ENCODE measurements around the gene SLF2.
A peak's percentile ranks its signal among the peaks of the same experiment; 100 is the strongest.

The SLF2 gene

GRCh38 chr10:100998183-100998990, 85.6 kb downstream of the SLF2 start:
- DNase-seq (peak; percentile 75), ATAC-seq (peak; percentile 25)
- H3K36me3 Mint-ChIP-seq (ENCODE audit: low read depth) = peaks cover 12% of the 10 kb centered on the region
- no peaks in the 10 kb centered on the region for H3K9me3 Mint-ChIP-seq
- peak overlapping the region; percentile 86 for H3K4me3 Mint-ChIP-seq
- H3K27ac Mint-ChIP-seq = peak overlapping the region; percentile 94
- peaks cover 26% of the 10 kb centered on the region for H3K4me1 Mint-ChIP-seq
- no peaks in the 10 kb centered on the region for H3K27me3 Mint-ChIP-seq

DNA sequence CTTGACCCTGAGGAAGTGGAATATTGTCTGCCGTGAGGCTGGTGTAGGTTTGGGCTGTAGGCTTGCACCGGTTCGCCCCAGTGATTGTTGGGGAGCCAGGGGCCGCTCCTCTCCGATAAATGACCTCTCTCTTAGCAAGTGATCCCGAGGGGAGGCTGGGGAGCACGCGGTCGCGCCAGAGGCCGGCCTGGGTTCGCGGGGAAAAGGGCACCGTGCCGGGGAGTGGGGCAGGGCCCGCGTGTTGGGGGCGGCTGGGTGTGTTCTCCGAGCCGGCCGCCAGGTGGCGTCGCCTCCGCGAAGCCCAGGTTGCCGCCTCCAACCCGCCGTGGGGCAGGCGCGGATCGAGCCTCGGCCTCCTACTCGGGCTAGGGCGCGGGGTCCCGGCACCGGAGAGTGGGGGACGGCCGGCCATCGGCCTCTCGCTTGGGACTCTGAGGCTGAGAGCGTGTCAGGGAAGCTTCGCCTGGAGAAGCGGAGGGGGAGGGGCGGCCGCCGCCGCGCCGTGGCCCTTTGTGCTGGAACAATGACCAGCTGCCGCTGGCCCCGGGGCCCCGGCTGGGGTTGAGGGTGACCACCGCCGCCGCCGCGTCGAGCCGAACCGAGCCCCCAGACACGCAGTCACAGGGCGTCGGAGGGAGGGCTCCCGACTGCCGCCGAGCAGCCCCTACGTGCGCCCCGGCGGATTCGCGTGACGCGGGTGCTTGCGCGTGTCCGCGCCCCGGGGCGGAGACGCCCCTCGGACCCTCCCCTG, 86.4 kb downstream of the SLF2 start:
- H3K36me3 Mint-ChIP-seq (ENCODE audit: low read depth) = peaks cover 7% of the 10 kb centered on the region
- peak overlapping the region; percentile 94 for H3K27ac Mint-ChIP-seq
- H3K27me3 Mint-ChIP-seq = no peaks in the 10 kb centered on the region
- H3K4me1 Mint-ChIP-seq = peaks cover 26% of the 10 kb centered on the region
- H3K4me3 Mint-ChIP-seq = peak overlapping the region; percentile 86
- DNase-seq = peak; percentile 83
- H3K9me3 Mint-ChIP-seq = no peaks in the 10 kb centered on the region
- ATAC-seq = peak; percentile 58

DNA sequence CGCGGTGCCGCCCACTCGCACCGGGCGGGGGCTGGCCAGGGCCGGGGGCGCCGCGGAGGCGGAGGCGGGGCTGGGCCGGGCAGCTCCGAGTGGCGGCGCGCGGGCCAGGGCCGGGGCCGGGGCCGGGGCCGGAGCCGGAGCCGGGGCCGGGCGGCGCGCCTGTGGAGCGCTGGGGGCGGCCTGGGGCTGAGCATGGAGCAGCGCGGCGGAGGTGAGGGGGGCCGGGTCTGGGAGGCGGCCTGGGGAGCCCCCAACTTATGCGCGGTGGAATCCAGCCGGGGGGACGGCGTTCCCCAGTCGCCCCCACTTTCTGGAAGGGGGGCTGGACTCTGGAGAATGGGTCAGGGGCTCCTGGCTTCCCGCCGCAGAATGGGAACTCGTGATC, 87.0 kb downstream of the SLF2 start, which contains the start of gene LZTS2:
Gene LZTS2, plus strand, starts transcription at position 67 of the 385 bp plus-strand sequence. CDS start 2,731 bp downstream, outside the sequence.
- peaks cover 26% of the 10 kb centered on the region for H3K4me1 Mint-ChIP-seq

GRCh38 chr10:101000127-101000914, 87.6 kb downstream of the SLF2 start:
- DNase-seq (no peak), ATAC-seq (no peak)
- Mint-ChIP-seq H3K4me1 (peaks cover 26% of the 10 kb centered on the region), H3K27me3 (no peaks in the 10 kb centered on the region), H3K27ac (no peak overlapping the region), H3K4me3 (peak overlapping the region; percentile 70), H3K9me3 (no peaks in the 10 kb centered on the region), H3K36me3 (ENCODE audit: low read depth) (no peaks in the 10 kb centered on the region)

More for the DNA sequence above, 87.0 kb downstream of the SLF2 start, which contains the start of gene LZTS2:
- DNase-seq = no peak
- Mint-ChIP-seq H3K36me3 (ENCODE audit: low read depth) (peaks cover 1% of the 10 kb centered on the region), H3K4me3 (peak within 1 kb of the TSS; percentile 86), H3K27me3 (no peaks in the 10 kb centered on the region), H3K27ac (peak within 1 kb of the TSS; percentile 94), H3K9me3 (no peaks in the 10 kb centered on the region)
- ATAC-seq = no peak

GRCh38 chr10:101000915-101001658, 88.3 kb downstream of the SLF2 start:
- Mint-ChIP-seq H3K27me3 (no peaks in the 10 kb centered on the region), H3K27ac (peak overlapping the region; percentile 63), H3K4me1 (peaks cover 24% of the 10 kb centered on the region), H3K36me3 (ENCODE audit: low read depth) (no peaks in the 10 kb centered on the region), H3K9me3 (no peaks in the 10 kb centered on the region), H3K4me3 (peak overlapping the region; percentile 50)
- DNase-seq (no peak), ATAC-seq (no peak)

GRCh38 chr10:101001659-101002035, 88.9 kb downstream of the SLF2 start:
- peaks cover 19% of the 10 kb centered on the region for H3K4me1 Mint-ChIP-seq
- no peaks in the 10 kb centered on the region for H3K27me3 Mint-ChIP-seq
- H3K27ac Mint-ChIP-seq = no peak overlapping the region
- H3K36me3 Mint-ChIP-seq (ENCODE audit: low read depth) = no peaks in the 10 kb centered on the region
- no peaks in the 10 kb centered on the region for H3K9me3 Mint-ChIP-seq
- DNase-seq = no peak
- ATAC-seq = no peak
- no peak overlapping the region for H3K4me3 Mint-ChIP-seq

DNA sequence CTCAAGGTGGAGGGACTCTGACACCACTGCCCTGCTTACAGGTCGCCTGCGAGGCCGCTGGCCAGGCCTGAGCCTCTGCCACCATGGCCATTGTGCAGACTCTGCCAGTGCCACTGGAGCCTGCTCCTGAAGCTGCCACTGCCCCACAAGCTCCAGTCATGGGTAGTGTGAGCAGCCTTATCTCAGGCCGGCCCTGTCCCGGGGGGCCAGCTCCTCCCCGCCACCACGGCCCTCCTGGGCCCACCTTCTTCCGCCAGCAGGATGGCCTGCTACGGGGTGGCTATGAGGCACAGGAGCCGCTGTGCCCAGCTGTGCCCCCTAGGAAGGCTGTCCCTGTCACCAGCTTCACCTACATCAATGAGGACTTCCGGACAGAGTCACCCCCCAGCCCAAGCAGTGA, 89.7 kb downstream of the SLF2 start:
- Mint-ChIP-seq H3K36me3 (ENCODE audit: low read depth) (no peaks in the 10 kb centered on the region), H3K4me1 (peaks cover 16% of the 10 kb centered on the region), H3K9me3 (no peaks in the 10 kb centered on the region), H3K27me3 (no peaks in the 10 kb centered on the region), H3K27ac (no peak overlapping the region), H3K4me3 (no peak overlapping the region)
- ATAC-seq (no peak), DNase-seq (no peak)

- ATAC-seq = no peak
These were observed 91.0 kb downstream of the SLF2 start for GRCh38 chr10:101003639-101004206.

DNA sequence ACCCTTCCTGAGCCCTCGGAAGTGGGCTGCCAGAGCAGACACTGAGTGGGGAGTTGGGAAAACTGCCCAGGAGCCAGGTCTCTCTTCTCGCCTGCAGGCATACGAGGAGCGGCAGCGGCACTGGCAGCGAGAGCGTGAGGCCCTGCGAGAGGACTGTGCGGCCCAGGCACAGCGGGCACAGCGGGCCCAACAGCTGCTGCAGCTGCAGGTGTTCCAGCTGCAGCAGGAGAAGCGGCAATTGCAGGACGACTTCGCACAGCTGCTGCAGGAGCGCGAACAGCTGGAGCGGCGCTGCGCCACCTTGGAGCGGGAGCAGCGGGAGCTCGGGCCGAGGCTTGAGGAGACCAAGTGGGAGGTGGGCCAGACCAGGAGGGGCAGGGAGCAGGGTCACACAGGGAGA, 92.6 kb downstream of the SLF2 start:
- Mint-ChIP-seq H3K9me3 (no peaks in the 10 kb centered on the region), H3K27me3 (no peaks in the 10 kb centered on the region), H3K36me3 (ENCODE audit: low read depth) (no peaks in the 10 kb centered on the region), H3K27ac (no peak overlapping the region), H3K4me3 (no peak overlapping the region), H3K4me1 (peaks cover 5% of the 10 kb centered on the region)
- DNase-seq = no peak
- ATAC-seq = no peak

More at GRCh38 chr10:101003639-101004206, 91.0 kb downstream of the SLF2 start:
- H3K27ac Mint-ChIP-seq = no peak overlapping the region
- no peaks in the 10 kb centered on the region for H3K27me3 Mint-ChIP-seq
- no peaks in the 10 kb centered on the region for H3K36me3 Mint-ChIP-seq (ENCODE audit: low read depth)
- no peak overlapping the region for H3K4me3 Mint-ChIP-seq
- DNase-seq = no peak
- no peaks in the 10 kb centered on the region for H3K9me3 Mint-ChIP-seq
- peaks cover 8% of the 10 kb centered on the region for H3K4me1 Mint-ChIP-seq

GRCh38 chr10:101005869-101006567, 93.3 kb downstream of the SLF2 start:
- no peak for ATAC-seq
- H3K4me3 Mint-ChIP-seq = no peak overlapping the region
- peaks cover 2% of the 10 kb centered on the region for H3K4me1 Mint-ChIP-seq
- H3K9me3 Mint-ChIP-seq = no peaks in the 10 kb centered on the region
- H3K27me3 Mint-ChIP-seq = no peaks in the 10 kb centered on the region
- no peaks in the 10 kb centered on the region for H3K36me3 Mint-ChIP-seq (ENCODE audit: low read depth)
- no peak overlapping the region for H3K27ac Mint-ChIP-seq
- no peak for DNase-seq

GRCh38 chr10:101006593-101007098, 93.9 kb downstream of the SLF2 start:
- DNase-seq = no peak
- no peaks in the 10 kb centered on the region for H3K4me1 Mint-ChIP-seq
- no peak for ATAC-seq
- no peaks in the 10 kb centered on the region for H3K27me3 Mint-ChIP-seq
- H3K4me3 Mint-ChIP-seq = no peak overlapping the region
- H3K27ac Mint-ChIP-seq = no peak overlapping the region
- no peaks in the 10 kb centered on the region for H3K9me3 Mint-ChIP-seq
- no peaks in the 10 kb centered on the region for H3K36me3 Mint-ChIP-seq (ENCODE audit: low read depth)

- Mint-ChIP-seq H3K4me3 (no peak overlapping the region), H3K4me1 (no peaks in the 10 kb centered on the region), H3K36me3 (ENCODE audit: low read depth) (no peaks in the 10 kb centered on the region), H3K9me3 (no peaks in the 10 kb centered on the region), H3K27ac (no peak overlapping the region), H3K27me3 (no peaks in the 10 kb centered on the region)
- no peak for DNase-seq
- ATAC-seq = no peak
These were observed 94.4 kb downstream of the SLF2 start for GRCh38 chr10:101007099-101007711.
